MM.1S (cell line): ENCODE data around the gene ZNF329.

ENCODE experiments used
- DNase-seq: peaks from one replicate; pipeline ENCODE4 v3.0.0-alpha.2; 2015
- H2AFZ ChIP-seq: fragments of 300-600 bp; sonication (generic); 2 replicates; pipeline ENCODE4 v1.6.0; 2016; ENCODE audit warnings: antibody characterized with exemption, low read length
- H3F3A ChIP-seq: fragments of 300-600 bp; sonication (generic); 2 replicates; pipeline ENCODE4 v1.6.1; 2016; ENCODE audit warnings: mild to moderate bottlenecking, antibody characterized with exemption, low read length, moderate library complexity, mixed read lengths; ENCODE audit not compliant: insufficient read depth
- H3K27ac ChIP-seq: fragments of 300-600 bp; sonication (generic); 2 replicates; pipeline ENCODE4 v1.5.1; 2016; ENCODE audit warnings: mild to moderate bottlenecking, low read length
- H3K27me3 ChIP-seq: fragments of 300-600 bp; sonication (generic); replicated peaks from 2 replicates; pipeline ENCODE4 v1.6.0; 2016; ENCODE audit warnings: low read length; ENCODE audit not compliant: insufficient read depth
- H3K36me3 ChIP-seq: fragments of 300-600 bp; sonication (generic); replicated peaks from 2 replicates; pipeline ENCODE4 v1.6.1; 2016; ENCODE audit warnings: mild to moderate bottlenecking, low read length, mixed read lengths; ENCODE audit not compliant: insufficient read depth
- H3K4me1 ChIP-seq: fragments of 300-600 bp; sonication (generic); 2 replicates; pipeline ENCODE4 v1.6.1; 2016; ENCODE audit warnings: low read length, mixed read lengths
- H3K4me2 ChIP-seq: fragments of 300-600 bp; sonication (generic); 2 replicates; pipeline ENCODE4 v1.6.0; 2016; ENCODE audit warnings: low read depth, low read length
- H3K4me3 ChIP-seq: fragments of 300-600 bp; sonication (generic); 2 replicates; pipeline ENCODE4 v1.5.1; 2016; ENCODE audit warnings: low read length, mixed read lengths
- H3K79me2 ChIP-seq: fragments of 300-600 bp; sonication (generic); 2 replicates; pipeline ENCODE4 v1.6.1; 2016; ENCODE audit warnings: mixed run types, low read length, mixed read lengths
- H3K9ac ChIP-seq: fragments of 300-600 bp; sonication (generic); 2 replicates; pipeline ENCODE4 v1.6.1; 2016; ENCODE audit warnings: low read length, mixed read lengths
- H3K9me2 ChIP-seq: fragments of 300-600 bp; sonication (generic); replicated peaks from 2 replicates; pipeline ENCODE4 v1.6.1; 2016; ENCODE audit warnings: mild to moderate bottlenecking, low read length, mixed read lengths; ENCODE audit not compliant: insufficient read depth
- H3K9me3 ChIP-seq: fragments of 300-600 bp; sonication (generic); replicated peaks from 2 replicates; pipeline ENCODE4 v1.6.1; 2016; ENCODE audit warnings: mild to moderate bottlenecking, low read length, mixed read lengths; ENCODE audit not compliant: insufficient read depth
- H4K20me1 ChIP-seq: fragments of 300-600 bp; sonication (generic); 2 replicates; pipeline ENCODE4 v1.6.1; 2016; ENCODE audit warnings: mild to moderate bottlenecking, low read length, moderate library complexity, mixed read lengths; ENCODE audit not compliant: insufficient read depth
- EZH2 ChIP-seq: fragments of 300-600 bp; sonication (generic); optimal IDR thresholded peaks from 2 replicates; pipeline ENCODE3; 2017; ENCODE audit warnings: low read depth, mild to moderate bottlenecking, antibody characterized with exemption, low read length, mixed read lengths
- EZH2phosphoT487 ChIP-seq: fragments of 300-600 bp; sonication (generic); IDR thresholded peaks from 2 replicates; pipeline ENCODE4 v1.6.1; 2018; ENCODE audit warnings: antibody characterized with exemption, low read length
- TF ChIP-seq, protein P1 (sequence below): fragments of 300-600 bp; sonication (generic); IDR thresholded peaks from 2 replicates; pipeline ENCODE4 v1.5.1; 2016; ENCODE audit warnings: antibody characterized with exemption, low read length, mixed read lengths

ZNF329 gene

GRCh38 chr19:58097349-58097748 is 53.2 kb downstream of the ZNF329 start:
- Histone ChIP-seq H3K27ac (no peak overlapping the region), H3K4me1 (no peaks in the 10 kb centered on the region), H3K36me3 (no peaks in the 10 kb centered on the region), H3K4me3 (no peak overlapping the region), H2AFZ (no peak overlapping the region), H3K79me2 (no peaks in the 10 kb centered on the region), H3K4me2 (no peak overlapping the region), H3K9me3 (no peaks in the 10 kb centered on the region), H3K9ac (no peak overlapping the region), H3F3A (no peaks in the 10 kb centered on the region), H3K9me2 (no peaks in the 10 kb centered on the region), H3K27me3 (no peaks in the 10 kb centered on the region), H4K20me1 (no peaks in the 10 kb centered on the region)
- TF ChIP-seq EZH2: no peak
- no peak for DNase-seq

DNA sequence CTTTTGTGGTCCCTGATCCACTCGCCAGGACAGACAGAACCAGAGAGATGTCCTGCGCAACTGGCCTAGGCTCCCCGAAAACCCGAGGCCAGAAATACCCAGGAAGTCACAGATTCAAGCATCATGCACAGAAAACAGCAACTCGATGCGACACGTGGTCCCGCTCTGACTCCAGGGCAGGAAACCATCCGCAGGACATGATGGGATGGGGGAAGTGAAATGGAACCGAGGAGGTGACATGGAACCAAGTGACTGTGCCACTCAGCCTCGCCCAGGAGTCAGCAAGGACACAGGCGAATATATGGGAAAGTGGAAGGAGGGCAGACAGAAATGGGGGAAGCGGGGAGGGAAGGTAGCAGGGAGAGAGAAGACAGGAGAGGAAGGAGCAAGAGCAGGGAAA is 53.7 kb downstream of the ZNF329 start:
- Histone ChIP-seq H2AFZ (no peak overlapping the region), H3K4me1 (no peaks in the 10 kb centered on the region), H4K20me1 (no peaks in the 10 kb centered on the region), H3F3A (no peaks in the 10 kb centered on the region), H3K9ac (no peak overlapping the region), H3K9me2 (no peaks in the 10 kb centered on the region), H3K9me3 (no peaks in the 10 kb centered on the region), H3K27ac (no peak overlapping the region), H3K4me3 (no peak overlapping the region), H3K36me3 (no peaks in the 10 kb centered on the region), H3K27me3 (no peaks in the 10 kb centered on the region), H3K4me2 (no peak overlapping the region), H3K79me2 (no peaks in the 10 kb centered on the region)
- no peak for DNase-seq
- TF ChIP-seq EZH2 (no peak), EZH2phosphoT487 (no peak)
- TF ChIP-seq, protein P1, sequence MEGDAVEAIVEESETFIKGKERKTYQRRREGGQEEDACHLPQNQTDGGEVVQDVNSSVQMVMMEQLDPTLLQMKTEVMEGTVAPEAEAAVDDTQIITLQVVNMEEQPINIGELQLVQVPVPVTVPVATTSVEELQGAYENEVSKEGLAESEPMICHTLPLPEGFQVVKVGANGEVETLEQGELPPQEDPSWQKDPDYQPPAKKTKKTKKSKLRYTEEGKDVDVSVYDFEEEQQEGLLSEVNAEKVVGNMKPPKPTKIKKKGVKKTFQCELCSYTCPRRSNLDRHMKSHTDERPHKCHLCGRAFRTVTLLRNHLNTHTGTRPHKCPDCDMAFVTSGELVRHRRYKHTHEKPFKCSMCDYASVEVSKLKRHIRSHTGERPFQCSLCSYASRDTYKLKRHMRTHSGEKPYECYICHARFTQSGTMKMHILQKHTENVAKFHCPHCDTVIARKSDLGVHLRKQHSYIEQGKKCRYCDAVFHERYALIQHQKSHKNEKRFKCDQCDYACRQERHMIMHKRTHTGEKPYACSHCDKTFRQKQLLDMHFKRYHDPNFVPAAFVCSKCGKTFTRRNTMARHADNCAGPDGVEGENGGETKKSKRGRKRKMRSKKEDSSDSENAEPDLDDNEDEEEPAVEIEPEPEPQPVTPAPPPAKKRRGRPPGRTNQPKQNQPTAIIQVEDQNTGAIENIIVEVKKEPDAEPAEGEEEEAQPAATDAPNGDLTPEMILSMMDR: no peak

DNA sequence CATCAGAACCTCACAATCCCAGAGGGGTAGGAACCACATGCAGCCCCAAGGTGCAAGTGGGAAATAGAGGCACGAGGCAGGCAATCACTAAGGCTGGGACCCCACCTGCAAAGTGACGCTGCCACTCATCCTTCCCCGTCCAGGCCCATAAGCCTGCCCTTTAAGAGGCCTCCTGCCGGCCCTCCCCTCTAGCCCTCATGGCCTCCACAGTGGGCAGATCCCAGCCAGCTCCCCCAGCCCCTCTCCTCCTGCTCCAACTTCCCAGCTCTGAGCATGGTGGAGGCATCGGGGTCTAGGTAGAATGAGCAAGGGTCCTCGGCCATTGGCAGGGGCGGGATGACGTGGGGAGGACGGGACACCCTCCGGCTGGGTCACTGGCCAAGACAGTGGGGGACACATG is 55.3 kb downstream of the ZNF329 start:
- TF ChIP-seq, protein P1: no peak
- TF ChIP-seq EZH2 (no peak), EZH2phosphoT487 (no peak)
- DNase-seq: no peak
- no peaks in the 10 kb centered on the region for H3K4me1 ChIP-seq
- no peak overlapping the region for H3K9ac ChIP-seq
- no peak overlapping the region for H3K4me2 ChIP-seq
- no peaks in the 10 kb centered on the region for H3F3A ChIP-seq
- H4K20me1 ChIP-seq: no peaks in the 10 kb centered on the region
- no peaks in the 10 kb centered on the region for H3K9me2 ChIP-seq
- no peak overlapping the region for H2AFZ ChIP-seq
- no peaks in the 10 kb centered on the region for H3K9me3 ChIP-seq
- no peaks in the 10 kb centered on the region for H3K36me3 ChIP-seq
- no peaks in the 10 kb centered on the region for H3K27me3 ChIP-seq
- no peaks in the 10 kb centered on the region for H3K79me2 ChIP-seq
- H3K27ac ChIP-seq: no peak overlapping the region
- H3K4me3 ChIP-seq: no peak overlapping the region

GRCh38 chr19:58093071-58093470 is 57.5 kb downstream of the ZNF329 start:
- H3K9me2 ChIP-seq: no peaks in the 10 kb centered on the region
- DNase-seq: no peak
- no peaks in the 10 kb centered on the region for H3K79me2 ChIP-seq
- H3K4me1 ChIP-seq: no peaks in the 10 kb centered on the region
- no peaks in the 10 kb centered on the region for H3K27me3 ChIP-seq
- no peak for TF ChIP-seq EZH2phosphoT487
- TF ChIP-seq EZH2: no peak
- TF ChIP-seq, protein P1: no peak
- H3K9me3 ChIP-seq: no peaks in the 10 kb centered on the region
- H3K4me2 ChIP-seq: no peak overlapping the region
- H2AFZ ChIP-seq: no peak overlapping the region
- no peaks in the 10 kb centered on the region for H4K20me1 ChIP-seq
- H3K9ac ChIP-seq: no peak overlapping the region
- H3K27ac ChIP-seq: no peak overlapping the region
- no peaks in the 10 kb centered on the region for H3F3A ChIP-seq
- no peak overlapping the region for H3K4me3 ChIP-seq
- H3K36me3 ChIP-seq: no peaks in the 10 kb centered on the region
